UCSD-AML1 (cell line): Measurements from ENCODE around the gene PALLD.
"Not testable (repeated sequence)": the region's sequence is repeated elsewhere in the genome, so short reads cannot be mapped to it uniquely, and the experiment has no call there.

Source experiments
- DNase-seq: peaks from one replicate; lab custom pipeline; 2025; ENCODE audit not compliant: unreplicated experiment; lab: John Stamatoyannopoulos, UW

PALLD gene

DNA sequence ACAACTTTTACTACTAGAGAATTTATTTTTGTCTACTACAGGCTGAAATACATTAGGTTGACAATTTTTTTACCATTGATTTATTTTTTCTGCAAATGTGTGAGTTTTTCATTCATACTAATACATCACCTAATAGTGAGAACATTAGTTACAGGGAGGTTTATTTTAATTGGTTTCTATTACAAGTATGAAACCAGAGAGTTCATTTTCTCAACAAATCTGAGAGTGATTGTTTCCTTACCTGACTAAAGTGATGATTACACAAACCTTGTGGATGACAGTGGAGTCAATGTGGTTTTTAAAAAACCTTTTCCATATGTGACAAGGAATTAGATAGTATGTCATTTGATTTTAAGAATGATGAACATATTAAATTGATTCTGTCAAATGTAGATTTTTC is 227.4 kb downstream of the PALLD start:
- no peak for DNase-seq

DNA sequence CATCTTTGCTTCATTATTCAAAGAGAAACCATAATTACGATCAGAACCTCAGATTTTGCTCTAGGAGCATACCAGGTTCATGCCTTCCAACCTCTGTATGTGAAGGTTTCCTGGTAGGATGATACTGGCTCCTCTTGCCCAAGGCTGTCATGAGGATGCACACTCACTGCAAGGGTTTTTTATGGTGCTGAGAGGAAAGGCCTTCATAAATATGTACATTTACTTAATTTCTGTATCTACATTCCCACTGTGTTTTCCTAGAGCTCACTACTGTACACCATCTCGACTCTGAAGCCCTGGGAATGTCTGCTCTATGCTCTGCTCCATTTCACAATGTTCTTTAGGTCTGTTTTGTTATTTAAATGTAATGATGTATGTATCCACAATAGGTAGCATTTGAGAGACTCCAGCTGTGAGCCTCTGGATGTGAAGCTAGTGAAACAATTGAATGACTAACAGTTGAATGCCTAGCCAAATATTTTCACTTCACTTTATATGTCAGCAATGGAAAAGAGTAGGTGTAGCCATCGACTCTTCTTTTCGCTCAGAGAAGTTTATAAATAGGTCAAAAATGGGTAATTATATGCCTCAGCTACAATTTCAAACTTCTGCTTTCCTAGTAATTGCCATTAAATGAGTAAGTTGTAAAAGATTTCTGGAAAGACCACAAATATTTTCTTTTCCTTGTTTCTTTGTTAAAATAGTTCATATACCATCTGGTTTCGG is 228.0 kb downstream of the PALLD start:
- DNase-seq, result no peak

DNA sequence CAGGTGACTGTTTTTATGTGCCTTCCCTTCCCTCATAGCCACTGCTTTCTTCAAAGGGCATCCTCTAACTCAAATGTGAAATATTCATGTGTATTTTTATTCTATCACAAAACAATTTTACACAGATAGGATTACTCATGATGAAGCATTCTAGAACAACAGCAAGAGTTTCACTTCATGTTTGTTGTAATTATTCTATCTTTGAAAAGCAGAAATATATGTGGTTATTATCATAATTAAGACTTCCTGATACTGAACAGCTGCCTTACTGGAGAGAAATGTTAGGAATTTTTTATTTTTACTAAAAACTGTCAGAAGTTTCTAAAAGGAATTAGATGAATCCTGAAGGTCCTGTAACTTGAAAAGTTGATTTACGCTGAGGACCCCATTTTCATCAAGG is 229.1 kb downstream of the PALLD start:
- DNase-seq, result no peak

DNA sequence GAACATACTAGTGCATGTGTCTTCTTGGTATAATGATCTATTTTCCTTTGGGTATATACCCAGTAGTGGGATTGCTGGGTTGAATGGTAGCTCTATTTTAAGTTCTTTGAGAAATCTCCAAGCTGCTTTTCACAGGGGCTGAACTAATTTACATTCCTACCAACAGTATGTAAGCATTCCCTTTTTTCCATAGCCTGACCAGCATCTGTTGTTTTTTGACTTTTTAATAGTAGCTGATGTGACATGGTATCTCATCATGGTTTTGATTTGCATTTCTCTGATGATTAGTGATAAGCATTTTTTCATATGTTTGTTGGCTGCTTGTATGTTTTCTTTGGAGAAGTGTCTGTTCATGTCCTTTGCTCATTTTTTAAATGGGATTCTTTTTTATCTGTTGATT is 230.3 kb downstream of the PALLD start:
- not testable (repeated sequence) for DNase-seq

DNA sequence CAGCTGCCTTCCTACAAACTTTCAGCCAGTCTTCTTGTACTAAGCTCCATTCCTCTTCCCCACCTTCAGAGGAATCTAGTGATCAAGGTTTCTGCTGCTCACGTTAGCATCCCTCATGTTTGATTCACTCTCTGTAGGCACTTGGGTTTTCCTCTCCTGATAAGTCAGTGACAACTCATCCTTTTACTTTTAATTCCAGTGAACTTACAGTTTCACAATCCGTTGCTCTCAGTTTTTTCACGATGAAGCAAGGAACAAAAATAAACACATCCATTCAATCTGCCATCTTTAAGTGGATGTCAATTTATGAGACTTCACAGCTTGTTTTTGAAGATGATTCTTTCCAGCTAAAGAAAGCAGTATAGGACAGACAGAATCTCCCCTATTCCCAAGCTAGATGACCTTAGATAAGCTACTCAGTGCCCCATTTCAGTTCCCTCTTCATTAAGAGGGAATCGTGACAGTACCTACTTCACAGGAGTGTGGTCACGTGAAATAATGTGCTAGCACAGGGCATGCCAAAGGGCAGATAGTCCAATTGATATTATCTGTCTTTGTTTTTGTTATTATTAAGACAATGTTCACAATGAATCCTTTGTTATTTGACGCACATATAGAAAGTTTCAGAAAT is 234.3 kb downstream of the PALLD start:
- DNase-seq, result no peak

DNA sequence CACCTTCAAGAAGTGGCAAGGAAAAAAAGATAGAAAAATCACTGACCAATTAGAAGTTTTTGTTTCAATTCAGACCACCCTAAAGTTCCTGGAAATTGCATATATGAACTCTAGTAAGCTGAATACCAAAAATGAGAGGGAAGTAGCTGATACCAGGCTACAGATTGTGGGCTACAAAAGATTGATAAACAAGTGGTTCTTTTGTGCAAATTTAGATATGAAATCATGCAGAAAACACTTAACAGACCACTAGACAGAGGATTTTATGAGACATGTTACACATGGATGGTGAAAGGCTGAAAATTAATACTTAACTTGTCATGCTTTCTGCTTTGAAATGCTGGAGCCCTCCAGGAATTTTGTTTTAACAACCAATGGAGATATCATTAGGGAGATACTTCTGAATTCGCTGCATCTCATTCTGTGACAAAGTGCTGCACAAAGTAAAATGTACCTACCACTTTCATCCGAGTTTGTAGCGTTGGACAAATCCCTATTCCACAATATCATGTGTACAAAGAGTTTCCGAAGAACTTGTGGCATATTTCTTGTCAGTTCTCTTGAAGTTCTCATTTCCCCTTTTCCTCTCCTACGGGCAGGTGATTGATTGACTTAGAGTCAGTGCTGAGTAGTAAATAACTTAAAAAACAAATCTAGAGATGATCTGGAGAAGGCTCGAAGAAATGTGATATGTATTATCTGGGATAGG is 235.0 kb downstream of the PALLD start:
- DNase-seq, result no peak

DNA sequence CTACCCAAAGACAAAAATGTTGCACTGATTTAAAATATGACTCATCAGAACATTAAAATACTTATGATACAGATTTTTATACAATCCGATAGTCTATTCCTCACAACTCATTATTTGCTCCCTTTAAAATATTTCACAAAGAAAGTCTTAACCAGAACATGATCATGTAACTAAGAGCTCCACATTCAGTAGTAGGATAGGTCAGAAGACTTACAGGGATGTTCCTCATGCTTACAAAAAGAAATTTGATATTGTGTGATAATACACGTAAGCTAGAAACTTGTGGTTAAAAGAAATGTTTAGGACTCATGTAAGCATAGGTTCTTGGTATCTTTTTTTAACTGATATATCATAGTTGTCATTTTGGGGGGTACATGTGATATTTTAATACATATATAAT is 235.9 kb downstream of the PALLD start:
- DNase-seq, result no peak

DNA sequence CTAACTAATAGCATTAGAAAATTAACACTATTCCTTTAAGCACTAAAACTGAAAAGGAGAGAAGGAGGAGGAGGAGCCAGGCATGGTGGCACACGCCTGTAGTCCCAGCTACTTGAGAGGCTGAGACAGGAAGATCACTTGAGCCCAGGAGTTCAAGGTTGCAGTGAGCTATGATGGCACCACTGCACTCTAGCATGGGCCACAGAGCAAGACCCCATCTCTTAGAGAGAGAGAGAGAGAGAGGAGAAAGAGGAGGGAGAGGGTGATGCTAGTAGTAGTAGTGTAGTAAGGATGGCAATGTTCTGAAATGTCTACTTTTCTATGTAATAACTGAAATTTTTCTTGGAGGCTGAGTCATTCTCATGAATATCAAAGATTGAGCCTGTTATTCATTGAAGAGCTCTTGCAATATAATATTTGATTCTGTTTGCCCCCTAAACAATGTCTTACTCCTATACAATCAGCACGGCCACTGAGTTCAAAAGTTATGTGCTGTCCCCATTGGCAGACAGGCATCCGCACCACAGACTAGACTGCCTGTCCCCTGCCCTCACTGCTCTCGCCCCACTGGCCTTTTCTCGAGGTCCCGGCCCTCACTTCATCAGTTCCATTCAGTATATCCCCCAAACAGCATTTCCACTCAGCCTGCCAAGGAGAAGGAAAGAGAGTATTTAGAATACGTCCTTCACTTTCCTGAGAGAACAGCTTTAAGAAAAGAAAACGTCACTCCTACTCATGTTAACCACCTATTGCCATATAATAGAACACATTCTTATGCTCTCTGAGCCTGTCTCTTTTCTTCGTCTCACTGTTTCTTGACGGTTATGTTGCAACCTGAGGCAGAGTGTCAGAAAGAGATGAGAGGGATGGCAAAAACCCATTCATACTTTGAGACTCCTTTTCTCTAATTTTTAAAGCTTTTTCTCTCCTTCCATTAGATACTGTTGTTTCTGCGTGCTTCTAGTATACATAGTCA is 238.1 kb downstream of the PALLD start:
- DNase-seq, result no peak

DNA sequence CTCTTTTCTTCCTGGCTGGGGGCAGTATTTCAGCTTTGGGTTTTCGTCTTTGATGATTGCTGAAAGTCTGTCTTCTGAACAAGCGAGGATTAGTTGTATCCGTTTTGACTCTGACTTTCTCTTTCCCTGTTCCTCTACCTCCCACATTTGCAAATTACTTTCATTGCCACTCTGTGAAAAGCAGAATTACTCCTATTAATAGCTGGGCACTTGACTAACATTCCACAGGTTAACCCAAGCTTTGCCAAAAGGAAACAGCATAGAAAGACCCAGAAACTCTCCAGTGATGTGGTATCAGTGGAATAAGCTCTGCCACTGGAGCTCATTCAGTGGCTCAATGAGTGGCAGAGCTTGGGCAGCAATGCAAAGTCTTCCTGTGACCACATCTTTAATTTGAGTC is 238.9 kb downstream of the PALLD start:
- no peak for DNase-seq

DNA sequence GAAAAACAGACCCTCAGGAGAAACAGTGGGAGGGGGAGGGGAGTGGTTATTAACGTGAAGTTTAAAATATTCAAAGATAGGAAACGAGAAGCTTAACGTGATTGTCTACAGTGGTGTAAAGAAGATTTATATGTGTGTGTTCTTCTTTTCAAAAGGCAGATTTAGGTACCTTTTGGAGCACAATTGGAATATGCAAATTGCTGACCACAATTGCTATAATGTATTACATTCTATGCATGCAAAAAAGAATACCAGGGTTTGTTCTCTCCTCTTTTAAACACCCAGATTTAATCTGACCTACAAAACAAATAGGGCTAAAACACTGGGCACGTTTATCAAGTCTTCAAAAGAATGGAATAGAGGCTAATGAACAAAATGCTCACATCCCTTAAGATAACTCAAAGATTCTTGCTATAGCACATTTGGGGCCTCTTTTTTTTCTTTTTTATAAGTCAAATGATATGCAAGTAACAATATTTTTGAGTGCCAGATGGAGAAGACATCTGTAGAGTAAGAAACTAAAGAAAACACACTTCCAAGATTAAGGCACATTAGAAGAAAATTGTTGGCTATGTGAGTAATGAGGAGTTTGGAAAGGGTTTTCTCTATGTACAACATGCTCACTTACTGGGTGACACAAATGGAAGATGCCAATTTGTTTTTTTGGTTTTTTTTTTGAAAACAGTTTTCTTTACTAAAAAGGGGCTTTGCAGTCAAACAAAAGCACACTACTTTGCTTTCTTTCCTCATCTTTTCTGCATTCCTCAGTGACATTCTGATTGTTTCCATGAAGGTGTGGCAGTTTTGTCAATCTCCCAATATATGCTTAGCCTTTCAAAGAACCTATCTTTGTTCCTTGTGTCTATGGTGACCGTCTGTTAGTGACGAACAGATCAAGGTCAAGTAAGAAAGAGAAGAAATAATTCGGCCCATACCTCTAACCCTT is 240.3 kb downstream of the PALLD start:
- no peak for DNase-seq

DNA sequence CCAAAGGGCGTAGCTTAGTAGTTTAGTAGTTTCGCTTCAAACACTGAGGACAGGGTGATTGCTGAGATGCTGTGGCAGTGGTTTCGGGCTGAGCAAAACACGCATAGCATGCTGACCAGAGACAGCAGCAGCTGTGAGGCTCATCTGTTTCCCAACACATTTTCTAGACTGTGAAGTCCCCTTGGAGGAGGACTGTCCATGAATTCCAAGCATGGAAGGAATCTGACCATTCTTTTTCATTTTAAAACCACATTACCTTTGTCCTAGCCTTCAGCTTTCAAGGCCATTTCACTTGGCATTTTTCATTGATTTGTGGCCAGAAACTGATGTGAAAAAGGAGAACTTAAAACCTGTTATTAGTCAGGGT is 240.9 kb downstream of the PALLD start:
- DNase-seq, result no peak

DNA sequence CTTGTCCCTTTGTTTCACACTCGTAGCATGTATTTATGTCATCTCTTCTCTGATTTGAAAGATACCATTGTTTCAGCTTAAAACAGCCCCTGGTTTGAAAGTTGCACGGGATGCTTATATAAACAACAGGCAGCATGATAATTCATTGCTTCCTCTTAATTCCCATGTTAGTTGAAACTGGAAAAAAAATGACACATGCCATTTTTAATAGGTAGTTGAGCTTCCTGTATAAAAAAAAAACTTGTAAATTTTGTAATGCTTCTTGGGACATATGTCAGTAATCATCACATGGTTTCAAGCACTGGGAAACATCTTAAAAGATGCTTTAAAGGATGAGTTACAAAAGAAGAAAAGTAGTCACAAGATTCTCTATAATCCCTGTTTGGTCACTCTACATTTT is 243.0 kb downstream of the PALLD start:
- no peak for DNase-seq

DNA sequence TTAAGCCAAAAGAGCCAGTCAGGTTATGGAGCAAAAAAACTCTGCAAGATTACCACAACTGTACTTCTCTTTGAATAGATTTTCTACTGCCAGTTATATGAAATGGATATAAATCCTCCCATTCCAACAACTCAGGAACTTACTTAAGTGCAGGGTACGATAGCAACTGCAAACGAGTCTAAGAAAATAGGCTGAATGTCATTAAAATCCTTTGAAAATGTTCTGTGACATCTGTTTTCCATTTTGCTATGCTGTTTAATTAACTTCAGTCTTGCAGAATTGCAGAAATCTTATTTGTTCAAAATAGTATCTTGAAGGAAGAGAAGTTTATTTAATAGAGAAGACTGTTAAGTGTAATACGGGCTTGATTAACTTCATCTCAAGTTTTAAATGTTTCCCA is 243.8 kb downstream of the PALLD start:
- no peak for DNase-seq

DNA sequence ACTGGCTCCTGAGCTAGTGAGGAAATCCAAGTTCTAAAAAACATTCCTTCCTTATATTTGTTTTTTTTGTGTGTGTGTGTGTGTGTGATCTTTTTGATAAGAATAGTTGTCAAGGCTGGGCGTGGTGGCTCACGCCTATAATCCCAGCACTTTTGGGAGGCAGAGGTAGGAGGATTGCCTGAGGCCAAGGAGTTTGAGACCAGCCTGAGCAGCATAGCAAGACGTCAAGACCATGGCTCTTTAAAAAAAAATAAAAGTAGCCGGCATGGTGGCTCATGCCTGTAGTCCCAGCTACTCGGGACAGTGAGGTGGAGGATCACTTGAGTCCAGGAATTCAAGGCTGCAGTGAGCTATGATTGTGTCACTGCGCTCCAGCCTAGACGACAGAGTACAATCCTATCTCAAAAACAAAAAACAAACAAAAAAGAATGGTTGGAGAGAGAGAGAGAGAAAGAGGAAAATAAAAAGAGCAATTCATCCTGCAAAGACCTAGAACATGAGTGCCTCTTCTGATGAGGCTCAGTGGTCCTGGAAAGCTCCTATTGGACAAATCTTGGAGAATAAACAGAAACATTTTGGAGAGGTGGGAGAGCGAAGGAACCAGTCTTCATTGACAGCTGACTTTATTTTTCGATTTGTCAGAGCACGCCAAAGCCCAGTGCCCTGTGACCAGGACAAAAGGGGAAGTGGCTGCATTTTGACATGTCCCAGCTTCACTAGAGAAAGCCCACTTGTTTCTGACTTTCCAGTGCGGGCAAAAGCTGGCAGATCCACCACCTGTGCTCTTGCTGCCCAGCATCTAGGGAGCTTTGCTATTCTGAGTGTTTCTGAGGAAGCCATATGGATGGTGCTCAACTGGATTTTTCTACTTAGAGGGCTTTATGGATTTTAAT is 244.7 kb downstream of the PALLD start:
- peak; percentile 10 for DNase-seq

DNA sequence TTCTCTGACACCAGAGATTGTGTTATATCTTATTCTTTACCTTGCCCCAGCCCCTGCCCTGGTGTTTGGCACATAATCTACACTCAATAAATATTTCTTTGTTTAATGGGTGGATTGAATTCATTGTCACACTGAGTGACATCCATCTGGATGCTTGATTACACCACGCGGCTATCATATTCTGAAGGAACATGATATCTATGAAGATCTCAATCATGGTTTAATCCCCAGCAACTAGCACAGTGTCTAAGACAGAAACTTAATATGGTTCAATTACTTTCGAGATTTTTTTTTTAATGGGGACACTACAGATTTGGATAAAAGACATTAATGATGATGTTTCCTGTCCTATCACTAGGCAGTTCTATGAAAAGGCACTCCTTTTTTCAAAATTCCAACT is 246.3 kb downstream of the PALLD start:
- DNase-seq, result no peak

DNA sequence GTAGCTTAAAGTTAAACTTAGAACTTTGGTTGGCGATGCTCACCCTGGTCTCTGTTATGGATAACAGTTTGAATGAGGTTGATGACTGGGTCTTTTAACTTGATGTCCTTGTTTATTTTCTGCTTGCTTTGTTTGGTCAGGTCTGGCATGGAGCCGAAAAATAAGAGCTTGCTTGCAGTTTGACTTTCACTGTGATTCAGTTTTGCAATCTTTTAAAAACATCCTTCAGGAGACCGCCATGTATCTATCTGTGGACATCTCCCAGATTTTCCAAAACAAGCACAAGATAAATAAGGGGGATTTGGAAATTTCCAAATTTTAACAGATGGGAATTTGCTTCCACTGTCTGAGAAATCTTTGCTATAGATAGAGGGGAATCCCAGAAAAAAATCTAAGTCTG is 246.7 kb downstream of the PALLD start:
- no peak for DNase-seq

DNA sequence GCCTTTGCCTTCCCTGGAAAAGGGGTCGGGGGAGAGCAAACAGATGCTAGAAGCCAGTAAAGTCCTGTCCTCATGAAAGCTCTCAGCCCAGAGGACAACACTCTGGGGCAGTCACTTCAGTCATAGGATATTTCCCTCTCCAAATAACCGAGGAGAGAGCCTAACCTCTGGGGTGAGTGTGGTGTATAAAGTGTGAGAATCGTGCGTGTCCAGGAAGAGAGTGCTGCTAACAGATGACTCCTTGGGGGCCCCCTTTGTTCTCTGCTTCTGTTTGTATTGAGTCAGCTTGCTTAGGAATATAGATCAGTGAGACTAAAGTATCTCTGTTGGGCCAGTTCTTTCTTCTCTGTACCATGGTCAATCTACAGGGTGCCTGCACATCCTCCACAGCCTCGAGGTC is 247.2 kb downstream of the PALLD start:
- DNase-seq, result no peak

DNA sequence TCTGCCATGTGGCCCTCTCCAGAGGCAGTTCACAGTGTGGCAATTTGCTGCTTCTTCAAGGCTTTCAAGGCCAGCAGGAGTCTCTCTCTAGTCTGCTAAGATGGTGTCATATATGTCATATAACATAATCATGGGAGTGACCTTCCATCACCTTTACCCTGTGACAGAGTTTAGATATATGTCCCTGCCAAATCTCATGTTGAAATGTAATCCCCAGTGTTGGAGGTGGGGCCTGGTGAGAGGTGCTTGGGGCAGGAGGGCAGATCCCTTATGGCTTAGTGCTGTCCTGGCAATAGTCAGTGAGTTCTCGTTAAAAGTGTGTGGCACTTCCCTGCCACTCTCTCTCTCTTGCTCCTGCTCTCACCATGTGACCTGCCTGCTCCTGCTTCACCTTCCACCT is 252.0 kb downstream of the PALLD start:
- DNase-seq, result no peak
